Keratinocyte (primary cell): Measurements from ENCODE around the gene ZNF23. TPM values are rescaled to one million over a fixed set of nuclear protein-coding genes. Genes with fewer than 3 reads are reported as not detected.

Experiments used
- DNase-seq: peaks from one replicate; pipeline ENCODE4 v3.0.0-alpha.2; 2011; ENCODE audit warnings: low read depth, missing footprints, low spot score
- FAIRE-seq: peaks from 2 replicates; lab custom pipeline; 2011; peaks lifted over from hg19 to GRCh38; lab: Jason Lieb, UNC
- H2AFZ ChIP-seq: 2 replicates; pipeline ENCODE4 v1.6.0; 2012; ENCODE audit warnings: low read length, control low read depth, inconsistent platforms; ENCODE audit not compliant: control insufficient read depth
- H3K27ac ChIP-seq: 2 replicates; pipeline ENCODE4 v1.5.1; 2011; ENCODE audit warnings: low read length; ENCODE audit not compliant: control insufficient read depth, insufficient read depth
- H3K27me3 ChIP-seq: 3 replicates; pipeline ENCODE4 v1.6.0; 2011; ENCODE audit warnings: low read length; ENCODE audit not compliant: control insufficient read depth, insufficient read depth; ENCODE audit errors: extremely low read depth
- H3K36me3 ChIP-seq, 2 experiments: 2 replicates in 1 of 2; 3 replicates in 1 of 2; pipeline ENCODE4 v1.5.1; 2011; ENCODE audit warnings: low read length in 2 of 2, mild to moderate bottlenecking in 1 of 2; ENCODE audit not compliant: control insufficient read depth in 2 of 2, insufficient read depth in 2 of 2; ENCODE audit errors: extremely low read depth in 1 of 2
- H3K4me1 ChIP-seq: 3 replicates; pipeline ENCODE4 v1.5.1; 2011; ENCODE audit warnings: low read length; ENCODE audit not compliant: control insufficient read depth, insufficient read depth; ENCODE audit errors: extremely low read depth
- H3K4me2 ChIP-seq: 3 replicates; pipeline ENCODE4 v1.6.0; 2011; ENCODE audit warnings: low read depth, low read length; ENCODE audit not compliant: control insufficient read depth, insufficient read depth; ENCODE audit errors: extremely low read depth
- H3K4me3 ChIP-seq, 3 experiments: fragments of 200-600 bp in 1 of 3; sonication (generic) in 1 of 3; 2 replicates in 2 of 3; 3 replicates in 1 of 3; pipeline ENCODE4 v1.5.1; 2011 to 2016; ENCODE audit warnings: low read length in 3 of 3, mild to moderate bottlenecking in 3 of 3, control low read depth in 2 of 3, inconsistent platforms in 1 of 3, low read depth in 1 of 3, mixed read lengths in 1 of 3, mixed run types in 1 of 3, moderate library complexity in 1 of 3; ENCODE audit not compliant: control insufficient read depth in 2 of 3, insufficient read depth in 2 of 3; ENCODE audit errors: extremely low read depth in 1 of 3
- H3K79me2 ChIP-seq: 2 replicates; pipeline ENCODE4 v1.6.0; 2012; ENCODE audit warnings: low read length; ENCODE audit not compliant: control insufficient read depth, insufficient read depth
- H3K9ac ChIP-seq: 3 replicates; pipeline ENCODE4 v1.6.0; 2011; ENCODE audit warnings: low read length; ENCODE audit not compliant: control insufficient read depth, insufficient read depth; ENCODE audit errors: extremely low read depth
- H3K9me1 ChIP-seq: 3 replicates; pipeline ENCODE4 v1.6.0; 2011; ENCODE audit warnings: low read length; ENCODE audit not compliant: control insufficient read depth, insufficient read depth; ENCODE audit errors: extremely low read depth
- H3K9me3 ChIP-seq: 2 replicates; pipeline ENCODE4 v1.5.1; 2012; ENCODE audit warnings: low read depth, low read length; ENCODE audit not compliant: control insufficient read depth
- H4K20me1 ChIP-seq: 3 replicates; pipeline ENCODE4 v1.6.0; 2011; ENCODE audit warnings: low read length; ENCODE audit not compliant: control insufficient read depth, insufficient read depth; ENCODE audit errors: extremely low read depth
- CTCF ChIP-seq, 3 experiments: IDR thresholded peaks in 1 of 3; conservative IDR thresholded peaks in 1 of 3; optimal IDR thresholded peaks in 1 of 3; 2 replicates in 2 of 3; 3 replicates in 1 of 3; pipeline versions ENCODE3 to v1.5.1; 2011; ENCODE audit warnings: low read length in 3 of 3, mild to moderate bottlenecking in 3 of 3, moderate library complexity in 2 of 3, control low read depth in 1 of 3, inconsistent platforms in 1 of 3; ENCODE audit not compliant: insufficient read depth in 2 of 3; ENCODE audit errors: extremely low read depth in 1 of 3
- EZH2 ChIP-seq: IDR thresholded peaks from one replicate; pipeline ENCODE4 v1.6.1; 2012; ENCODE audit warnings: inconsistent platforms, mild to moderate bottlenecking, low read length, moderate library complexity
- dilution Hi-C: fragments of 300-500 bp; cut with MboI; formaldehyde crosslinking; loops from one replicate; pipeline ENCODE4 v1.7.0; 2020; ENCODE audit warnings: low sequenced_read_pairs; ENCODE audit not compliant: extremely low pct_ligation_motif_present
- polyA plus RNA-seq, 5 experiments: library from polyadenylated mRNA; depleted of rRNA in 3 of 5; stranded (reverse) in 3 of 5; stranded (forward) in 1 of 5; unstranded in 1 of 5; fragments of >200 nt; gene quantifications; 1 replicate in 1 of 5; 2 replicates in 3 of 5; 3 replicates in 1 of 5; pipeline versions ENCODE4 v1.2.1 to v1.2.3, GENCODE V29; 2011 to 2012; ENCODE audit warnings: missing spikeins in 2 of 5, low read depth in 1 of 5, low replicate concordance in 1 of 5

ZNF23 gene
- polyA plus RNA-seq, 1 donor (not counting 4 experiments of a cell fraction or from before 2014, with no cell fraction given): 8.2 TPM

GRCh38 chr16:71410146-71410545 lies 51.9 kb downstream of the ZNF23 start:
- Histone ChIP-seq H2AFZ (no peak overlapping the region), H3K9me3 (no peaks in the 10 kb centered on the region), H3K79me2 (no peaks in the 10 kb centered on the region), H3K4me1 (no peaks in the 10 kb centered on the region), H3K36me3 (no peaks in the 10 kb centered on the region), H3K4me2 (no peak overlapping the region), H4K20me1 (no peaks in the 10 kb centered on the region), H3K9me1 (no peaks in the 10 kb centered on the region), H3K4me3 (no peak overlapping the region), H3K9ac (no peak overlapping the region), H3K27ac (no peak overlapping the region), H3K27me3 (peaks cover 9% of the 10 kb centered on the region)
- DNase-seq (no peak), FAIRE-seq (no peak)
- dilution Hi-C loops: no loop called here
- TF ChIP-seq EZH2: no peak
- TF ChIP-seq CTCF (optimal IDR thresholded peaks at IDR 0.05 in 1 of 3, IDR thresholded peaks at IDR 0.05 in 1 of 3, conservative IDR thresholded peaks at IDR 0.05 in 1 of 3; ENCODE audit: extremely low read depth in 1 of 3, insufficient read depth in 2 of 3, low read length in 3 of 3): no peak

GRCh38 chr16:71409011-71409775 lies 52.9 kb downstream of the ZNF23 start:
- peaks cover 9% of the 10 kb centered on the region for H3K27me3 ChIP-seq
- H3K9ac ChIP-seq: no peak overlapping the region
- no peak for FAIRE-seq
- no peaks in the 10 kb centered on the region for H3K9me3 ChIP-seq
- no peak overlapping the region for H3K4me2 ChIP-seq
- no peak overlapping the region for H3K4me3 ChIP-seq
- no peak for DNase-seq
- H3K9me1 ChIP-seq: no peaks in the 10 kb centered on the region
- H3K27ac ChIP-seq: no peak overlapping the region
- H4K20me1 ChIP-seq: no peaks in the 10 kb centered on the region
- no peak overlapping the region for H2AFZ ChIP-seq
- dilution Hi-C loops: no loop called here
- no peaks in the 10 kb centered on the region for H3K4me1 ChIP-seq
- H3K79me2 ChIP-seq: no peaks in the 10 kb centered on the region
- no peaks in the 10 kb centered on the region for H3K36me3 ChIP-seq
- TF ChIP-seq EZH2 (no peak), CTCF (optimal IDR thresholded peaks at IDR 0.05 in 1 of 3, IDR thresholded peaks at IDR 0.05 in 1 of 3, conservative IDR thresholded peaks at IDR 0.05 in 1 of 3; ENCODE audit: extremely low read depth in 1 of 3, insufficient read depth in 2 of 3, low read length in 3 of 3) (no peak)
